Measurements from ENCODE around the gene ASTL.

ASTL gene

GRCh38 chr2:96112501-96113366, 25.6 kb downstream of the ASTL start:
- Histone ChIP-seq H3K9me3 (ENCODE audit: control insufficient read depth, insufficient read depth, low read length) (no peaks in the 10 kb centered on the region), H3K4me3 (ENCODE audit: low read depth, low read length) (no peak overlapping the region), H3K27me3 (ENCODE audit: control insufficient read depth, insufficient read depth, low read length) (peaks cover 17% of the 10 kb centered on the region), H3K36me3 (ENCODE audit: control insufficient read depth, insufficient read depth, low read length) (no peaks in the 10 kb centered on the region), H3K9ac (ENCODE audit: low read depth, low read length) (no peak overlapping the region), H3K4me1 (ENCODE audit: control insufficient read depth, insufficient read depth, low read length) (peaks cover 7% of the 10 kb centered on the region)

GRCh38 chr2:96111823-96112500, 26.3 kb downstream of the ASTL start:
- no peak overlapping the region for H3K9ac ChIP-seq (ENCODE audit: low read depth, low read length)
- H3K4me3 ChIP-seq (ENCODE audit: low read depth, low read length), result no peak overlapping the region
- no peaks in the 10 kb centered on the region for H3K9me3 ChIP-seq (ENCODE audit: control insufficient read depth, insufficient read depth, low read length)
- H3K4me1 ChIP-seq (ENCODE audit: control insufficient read depth, insufficient read depth, low read length), result peaks cover 3% of the 10 kb centered on the region
- H3K36me3 ChIP-seq (ENCODE audit: control insufficient read depth, insufficient read depth, low read length), result no peaks in the 10 kb centered on the region
- H3K27me3 ChIP-seq (ENCODE audit: control insufficient read depth, insufficient read depth, low read length), result peaks cover 10% of the 10 kb centered on the region

- no peak overlapping the region for H3K4me3 ChIP-seq (ENCODE audit: low read depth, low read length)
- H3K9ac ChIP-seq (ENCODE audit: low read depth, low read length), result no peak overlapping the region
- H3K4me1 ChIP-seq (ENCODE audit: control insufficient read depth, insufficient read depth, low read length), result peaks cover 3% of the 10 kb centered on the region
- H3K36me3 ChIP-seq (ENCODE audit: control insufficient read depth, insufficient read depth, low read length), result no peaks in the 10 kb centered on the region
- H3K27me3 ChIP-seq (ENCODE audit: control insufficient read depth, insufficient read depth, low read length), result peaks cover 10% of the 10 kb centered on the region
- no peaks in the 10 kb centered on the region for H3K9me3 ChIP-seq (ENCODE audit: control insufficient read depth, insufficient read depth, low read length)
Observed at GRCh38 chr2:96111257-96111640, 27.1 kb downstream of the ASTL start.

GRCh38 chr2:96110621-96111256, 27.6 kb downstream of the ASTL start:
- Histone ChIP-seq H3K9ac (ENCODE audit: low read depth, low read length) (no peak overlapping the region), H3K4me3 (ENCODE audit: low read depth, low read length) (no peak overlapping the region), H3K36me3 (ENCODE audit: control insufficient read depth, insufficient read depth, low read length) (no peaks in the 10 kb centered on the region), H3K9me3 (ENCODE audit: control insufficient read depth, insufficient read depth, low read length) (no peaks in the 10 kb centered on the region), H3K4me1 (ENCODE audit: control insufficient read depth, insufficient read depth, low read length) (peaks cover 3% of the 10 kb centered on the region), H3K27me3 (ENCODE audit: control insufficient read depth, insufficient read depth, low read length) (peaks cover 8% of the 10 kb centered on the region)

DNA sequence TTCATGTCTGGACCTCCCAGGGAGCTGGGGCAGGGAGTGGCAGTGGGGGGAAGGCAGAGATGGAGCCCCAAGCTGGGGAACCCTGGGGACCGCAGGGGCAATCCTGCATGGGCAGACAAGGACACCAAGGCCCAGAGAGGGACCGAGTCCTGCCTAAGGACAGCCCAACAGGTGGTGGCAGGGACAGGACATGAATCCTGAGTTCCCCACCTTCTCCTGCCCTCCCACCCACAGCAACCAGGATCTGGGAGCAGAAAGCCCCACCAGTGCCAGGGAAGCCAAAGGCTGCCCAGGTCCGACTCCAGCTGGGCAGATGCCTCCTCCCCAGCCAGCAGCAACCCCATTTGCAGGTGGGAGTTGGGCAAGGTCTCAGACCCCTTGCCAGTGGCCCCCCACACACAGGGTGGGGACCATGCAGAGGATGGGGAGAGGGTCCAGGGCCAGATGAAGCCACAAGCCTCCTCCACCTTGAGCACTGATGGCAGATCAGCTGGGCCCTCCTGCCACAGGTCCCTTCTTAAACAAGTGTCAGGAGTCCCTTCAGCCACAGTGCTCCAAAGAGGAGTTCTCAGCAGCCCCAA, 28.3 kb downstream of the ASTL start:
- Histone ChIP-seq H3K4me3 (ENCODE audit: low read depth, low read length) (no peak overlapping the region), H3K27me3 (ENCODE audit: control insufficient read depth, insufficient read depth, low read length) (peaks cover 1% of the 10 kb centered on the region), H3K9ac (ENCODE audit: low read depth, low read length) (no peak overlapping the region), H3K4me1 (ENCODE audit: control insufficient read depth, insufficient read depth, low read length) (peaks cover 3% of the 10 kb centered on the region), H3K36me3 (ENCODE audit: control insufficient read depth, insufficient read depth, low read length) (no peaks in the 10 kb centered on the region), H3K9me3 (ENCODE audit: control insufficient read depth, insufficient read depth, low read length) (no peaks in the 10 kb centered on the region)

DNA sequence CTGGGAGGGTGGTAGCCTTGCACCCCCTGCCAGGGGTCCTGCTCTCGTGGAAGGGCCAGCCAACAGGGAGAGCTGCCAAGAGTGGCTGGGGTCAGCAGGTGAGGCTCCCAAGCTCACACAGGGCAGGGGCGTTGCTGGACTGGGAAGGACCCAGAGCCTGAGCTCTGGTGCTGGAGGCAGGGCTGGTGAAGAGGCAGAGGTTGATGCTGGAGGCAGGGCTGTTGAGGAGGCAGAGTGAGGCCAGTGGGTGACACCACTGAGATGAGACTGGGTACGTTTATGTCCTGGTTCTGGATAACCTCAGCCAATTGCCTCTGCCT, 29.0 kb downstream of the ASTL start:
- H3K27me3 ChIP-seq (ENCODE audit: control insufficient read depth, insufficient read depth, low read length), result no peaks in the 10 kb centered on the region
- H3K9me3 ChIP-seq (ENCODE audit: control insufficient read depth, insufficient read depth, low read length), result no peaks in the 10 kb centered on the region
- H3K4me3 ChIP-seq (ENCODE audit: low read depth, low read length), result no peak overlapping the region
- H3K36me3 ChIP-seq (ENCODE audit: control insufficient read depth, insufficient read depth, low read length), result no peaks in the 10 kb centered on the region
- peaks cover 3% of the 10 kb centered on the region for H3K4me1 ChIP-seq (ENCODE audit: control insufficient read depth, insufficient read depth, low read length)
- H3K9ac ChIP-seq (ENCODE audit: low read depth, low read length), result peak overlapping the region; percentile 47

- Histone ChIP-seq H3K4me1 (ENCODE audit: control insufficient read depth, insufficient read depth, low read length) (peaks cover 3% of the 10 kb centered on the region), H3K27me3 (ENCODE audit: control insufficient read depth, insufficient read depth, low read length) (no peaks in the 10 kb centered on the region), H3K36me3 (ENCODE audit: control insufficient read depth, insufficient read depth, low read length) (no peaks in the 10 kb centered on the region), H3K9ac (ENCODE audit: low read depth, low read length) (peak overlapping the region; percentile 47), H3K4me3 (ENCODE audit: low read depth, low read length) (peak overlapping the region; percentile 3), H3K9me3 (ENCODE audit: control insufficient read depth, insufficient read depth, low read length) (no peaks in the 10 kb centered on the region)
Observed at GRCh38 chr2:96108541-96109360, 29.6 kb downstream of the ASTL start.

DNA sequence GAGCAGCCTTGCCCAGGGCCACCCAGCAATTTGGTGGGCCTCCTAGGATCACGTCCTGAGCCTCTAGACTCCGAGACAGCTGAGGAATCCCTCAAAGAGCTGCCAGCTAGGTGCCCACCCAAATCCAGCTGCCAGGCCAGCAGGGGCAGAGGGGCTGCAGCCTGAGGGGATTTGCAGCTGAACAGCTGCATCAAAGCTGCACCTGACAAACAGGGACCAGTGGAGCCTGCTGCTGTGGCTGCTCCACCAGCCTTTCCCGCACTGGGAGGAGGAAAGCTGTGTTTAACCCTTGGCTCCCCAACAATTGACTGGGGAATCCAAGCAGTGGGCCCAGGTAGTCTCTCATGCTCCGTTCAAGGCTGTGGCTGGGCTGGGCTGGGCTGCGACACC, 30.2 kb downstream of the ASTL start:
- Histone ChIP-seq H3K9me3 (ENCODE audit: control insufficient read depth, insufficient read depth, low read length) (no peaks in the 10 kb centered on the region), H3K27me3 (ENCODE audit: control insufficient read depth, insufficient read depth, low read length) (no peaks in the 10 kb centered on the region), H3K36me3 (ENCODE audit: control insufficient read depth, insufficient read depth, low read length) (no peaks in the 10 kb centered on the region), H3K4me3 (ENCODE audit: low read depth, low read length) (peak overlapping the region; percentile 3), H3K4me1 (ENCODE audit: control insufficient read depth, insufficient read depth, low read length) (peaks cover 3% of the 10 kb centered on the region), H3K9ac (ENCODE audit: low read depth, low read length) (peak overlapping the region; percentile 47)

- Histone ChIP-seq H3K4me1 (ENCODE audit: control insufficient read depth, insufficient read depth, low read length) (peaks cover 3% of the 10 kb centered on the region), H3K4me3 (ENCODE audit: low read depth, low read length) (no peak overlapping the region), H3K9me3 (ENCODE audit: control insufficient read depth, insufficient read depth, low read length) (no peaks in the 10 kb centered on the region), H3K36me3 (ENCODE audit: control insufficient read depth, insufficient read depth, low read length) (no peaks in the 10 kb centered on the region), H3K9ac (ENCODE audit: low read depth, low read length) (no peak overlapping the region), H3K27me3 (ENCODE audit: control insufficient read depth, insufficient read depth, low read length) (no peaks in the 10 kb centered on the region)
Observed at GRCh38 chr2:96107708-96108065, 30.6 kb downstream of the ASTL start.

- Histone ChIP-seq H3K9me3 (ENCODE audit: control insufficient read depth, insufficient read depth, low read length) (no peaks in the 10 kb centered on the region), H3K27me3 (ENCODE audit: control insufficient read depth, insufficient read depth, low read length) (no peaks in the 10 kb centered on the region)
Observed at GRCh38 chr2:96106991-96107707, 31.2 kb downstream of the ASTL start.

More at GRCh38 chr2:96106991-96107707, 31.2 kb downstream of the ASTL start:
- Histone ChIP-seq H3K4me3 (ENCODE audit: low read depth, low read length) (no peak overlapping the region), H3K9ac (ENCODE audit: low read depth, low read length) (no peak overlapping the region), H3K36me3 (ENCODE audit: control insufficient read depth, insufficient read depth, low read length) (no peaks in the 10 kb centered on the region), H3K4me1 (ENCODE audit: control insufficient read depth, insufficient read depth, low read length) (peaks cover 3% of the 10 kb centered on the region)

All from iPS-15b (cell line).